Astrocyte (in vitro differentiated cells and primary cell): Measurements from ENCODE around the gene TREML2.

ENCODE experiments used
- CTCF ChIP-seq: IDR thresholded peaks from 2 replicates; pipeline ENCODE4 v1.5.1; 2011; ENCODE audit warnings: low read depth, mild to moderate bottlenecking, inconsistent platforms, low read length, moderate library complexity; ENCODE audit not compliant: insufficient read depth
- EZH2 ChIP-seq: IDR thresholded peaks from 2 replicates; pipeline ENCODE4 v1.6.1; 2012; ENCODE audit warnings: mild to moderate bottlenecking, low read length, inconsistent platforms; ENCODE audit not compliant: insufficient read depth

GRCh38 chr6:41200901-41201763 lies at the start of gene TREML2:
- no peak for TF ChIP-seq CTCF
- no peak for TF ChIP-seq EZH2
